ENCODE results near the gene VWCE.

Gene VWCE

DNA sequence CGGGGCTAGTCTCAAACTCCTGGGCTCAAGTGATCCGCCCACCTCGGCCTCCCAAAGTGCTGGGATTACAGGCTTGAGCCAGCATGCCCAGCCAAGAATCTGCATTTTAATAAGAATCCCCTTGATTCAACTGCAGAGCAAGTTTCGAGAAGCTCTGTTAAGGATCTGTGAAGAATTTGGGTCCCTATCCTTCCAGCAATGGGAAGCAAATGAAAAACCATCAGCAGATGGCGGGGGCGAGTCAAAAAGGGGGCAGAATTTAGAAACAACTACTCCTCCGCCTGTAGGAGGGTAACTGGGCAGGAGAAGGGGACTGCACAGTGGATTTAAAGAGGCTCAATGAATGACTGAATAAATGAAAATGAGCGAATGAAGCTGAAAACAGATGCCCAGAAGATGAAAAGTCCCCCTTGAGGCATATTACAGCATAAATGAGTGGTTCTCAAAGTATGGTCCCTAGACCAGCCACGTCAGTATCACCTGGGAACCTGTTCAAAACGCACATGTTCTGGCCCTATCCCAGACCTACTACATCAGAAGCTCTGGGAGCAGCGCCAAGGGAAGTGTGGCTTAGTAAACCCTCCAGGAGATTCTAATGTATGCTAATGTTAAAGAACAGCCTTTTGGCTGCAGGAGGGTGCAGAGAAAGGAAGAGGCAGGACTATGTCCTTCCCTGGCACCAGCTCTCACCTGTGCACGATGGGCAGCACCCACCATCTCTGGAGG lies 15.0 kb downstream of the VWCE start:
- H3K27ac ChIP-seq (ENCODE audit: low read depth, low read length), result no peak overlapping the region
- no peak overlapping the region for H3K9ac ChIP-seq (ENCODE audit: low read length)
- peaks cover 16% of the 10 kb centered on the region; the same call in 1 of the 2 replicates for H3K36me3 ChIP-seq (ENCODE audit: control insufficient read depth, insufficient read depth, low read length)
- H3K4me3 ChIP-seq (ENCODE audit: low read depth, low read length), result no peak overlapping the region
- peaks cover 29% of the 10 kb centered on the region for H3K4me1 ChIP-seq (ENCODE audit: control insufficient read depth, insufficient read depth, low read length)
- H3K27me3 ChIP-seq (ENCODE audit: control insufficient read depth, insufficient read depth, low read length), result no peaks in the 10 kb centered on the region; the same call in 1 of the 2 replicates
- no peaks in the 10 kb centered on the region for H3K9me3 ChIP-seq (ENCODE audit: control insufficient read depth, insufficient read depth, low read depth, low read length)

- Histone ChIP-seq H3K27me3 (ENCODE audit: control insufficient read depth, insufficient read depth, low read length) (no peaks in the 10 kb centered on the region; the same call in 1 of the 2 replicates), H3K36me3 (ENCODE audit: control insufficient read depth, insufficient read depth, low read length) (peaks cover 20% of the 10 kb centered on the region), H3K4me1 (ENCODE audit: control insufficient read depth, insufficient read depth, low read length) (peaks cover 29% of the 10 kb centered on the region), H3K9me3 (ENCODE audit: control insufficient read depth, insufficient read depth, low read depth, low read length) (no peaks in the 10 kb centered on the region), H3K9ac (ENCODE audit: low read length) (peak overlapping the region; percentile 1), H3K4me3 (ENCODE audit: low read depth, low read length) (no peak overlapping the region), H3K27ac (ENCODE audit: low read depth, low read length) (no peak overlapping the region)
These were observed 17.1 kb downstream of the VWCE start for GRCh38 chr11:61278001-61278470.

GRCh38 chr11:61277186-61278000 lies 17.7 kb downstream of the VWCE start:
- Histone ChIP-seq H3K4me1 (ENCODE audit: control insufficient read depth, insufficient read depth, low read length) (peaks cover 28% of the 10 kb centered on the region), H3K36me3 (ENCODE audit: control insufficient read depth, insufficient read depth, low read length) (peaks cover 26% of the 10 kb centered on the region), H3K9ac (ENCODE audit: low read length) (no peak overlapping the region), H3K4me3 (ENCODE audit: low read depth, low read length) (no peak overlapping the region), H3K9me3 (ENCODE audit: control insufficient read depth, insufficient read depth, low read depth, low read length) (no peaks in the 10 kb centered on the region), H3K27me3 (ENCODE audit: control insufficient read depth, insufficient read depth, low read length) (no peaks in the 10 kb centered on the region; the same call in 1 of the 2 replicates), H3K27ac (ENCODE audit: low read depth, low read length) (no peak overlapping the region)

GRCh38 chr11:61275191-61275590 lies 19.9 kb downstream of the VWCE start:
- no peak overlapping the region for H3K4me3 ChIP-seq (ENCODE audit: low read depth, low read length)
- no peak overlapping the region for H3K27ac ChIP-seq (ENCODE audit: low read depth, low read length)
- no peaks in the 10 kb centered on the region for H3K27me3 ChIP-seq (ENCODE audit: control insufficient read depth, insufficient read depth, low read length)
- no peak overlapping the region for H3K9ac ChIP-seq (ENCODE audit: low read length)
- H3K4me1 ChIP-seq (ENCODE audit: control insufficient read depth, insufficient read depth, low read length), result peaks cover 12% of the 10 kb centered on the region
- peaks cover 43% of the 10 kb centered on the region for H3K36me3 ChIP-seq (ENCODE audit: control insufficient read depth, insufficient read depth, low read length)
- H3K9me3 ChIP-seq (ENCODE audit: control insufficient read depth, insufficient read depth, low read depth, low read length), result no peaks in the 10 kb centered on the region

DNA sequence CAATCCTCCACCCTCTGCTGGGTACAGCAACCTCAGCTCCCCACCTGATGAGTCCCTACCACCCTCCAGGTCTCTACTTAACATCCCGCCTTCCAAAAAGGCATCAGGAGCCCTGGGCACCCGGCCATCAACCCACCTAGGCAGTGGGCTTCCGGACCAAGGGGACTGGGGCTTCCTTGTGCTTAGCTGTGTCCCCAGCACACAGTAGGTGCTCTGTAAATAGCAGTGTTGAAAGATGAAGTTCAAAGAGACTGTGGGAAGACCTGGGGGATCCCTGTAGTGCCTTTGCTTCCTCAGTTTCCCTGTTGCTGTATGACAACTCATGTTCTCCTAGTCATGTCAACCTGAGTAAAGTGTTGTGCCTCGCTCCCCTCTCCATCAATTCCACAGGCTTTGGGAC lies 21.0 kb downstream of the VWCE start:
- no peak overlapping the region for H3K4me3 ChIP-seq (ENCODE audit: low read depth, low read length)
- H3K4me1 ChIP-seq (ENCODE audit: control insufficient read depth, insufficient read depth, low read length), result peaks cover 5% of the 10 kb centered on the region; the same call in 1 of the 2 replicates
- H3K27me3 ChIP-seq (ENCODE audit: control insufficient read depth, insufficient read depth, low read length), result no peaks in the 10 kb centered on the region
- no peak overlapping the region for H3K27ac ChIP-seq (ENCODE audit: low read depth, low read length)
- H3K9ac ChIP-seq (ENCODE audit: low read length), result no peak overlapping the region
- peaks cover 45% of the 10 kb centered on the region for H3K36me3 ChIP-seq (ENCODE audit: control insufficient read depth, insufficient read depth, low read length)
- H3K9me3 ChIP-seq (ENCODE audit: control insufficient read depth, insufficient read depth, low read depth, low read length), result no peaks in the 10 kb centered on the region

GRCh38 chr11:61273178-61274078 lies 21.7 kb downstream of the VWCE start:
- Histone ChIP-seq H3K9me3 (ENCODE audit: control insufficient read depth, insufficient read depth, low read depth, low read length) (no peaks in the 10 kb centered on the region), H3K27me3 (ENCODE audit: control insufficient read depth, insufficient read depth, low read length) (no peaks in the 10 kb centered on the region), H3K27ac (ENCODE audit: low read depth, low read length) (no peak overlapping the region), H3K4me3 (ENCODE audit: low read depth, low read length) (no peak overlapping the region), H3K36me3 (ENCODE audit: control insufficient read depth, insufficient read depth, low read length) (peaks cover 45% of the 10 kb centered on the region), H3K4me1 (ENCODE audit: control insufficient read depth, insufficient read depth, low read length) (peaks cover 4% of the 10 kb centered on the region; the same call in 1 of the 2 replicates), H3K9ac (ENCODE audit: low read length) (no peak overlapping the region)

- no peak overlapping the region for H3K9ac ChIP-seq (ENCODE audit: low read length)
- H3K27ac ChIP-seq (ENCODE audit: low read depth, low read length), result no peak overlapping the region
- no peaks in the 10 kb centered on the region for H3K9me3 ChIP-seq (ENCODE audit: control insufficient read depth, insufficient read depth, low read depth, low read length)
- no peaks in the 10 kb centered on the region for H3K27me3 ChIP-seq (ENCODE audit: control insufficient read depth, insufficient read depth, low read length)
- no peak overlapping the region for H3K4me3 ChIP-seq (ENCODE audit: low read depth, low read length)
- peaks cover 42% of the 10 kb centered on the region for H3K36me3 ChIP-seq (ENCODE audit: control insufficient read depth, insufficient read depth, low read length)
- H3K4me1 ChIP-seq (ENCODE audit: control insufficient read depth, insufficient read depth, low read length), result no peaks in the 10 kb centered on the region; the same call in 1 of the 2 replicates
These were observed 22.4 kb downstream of the VWCE start for GRCh38 chr11:61272731-61273130.

GRCh38 chr11:61270354-61271076 lies 24.6 kb downstream of the VWCE start:
- no peak overlapping the region for H3K4me3 ChIP-seq (ENCODE audit: low read depth, low read length)
- H3K4me1 ChIP-seq (ENCODE audit: control insufficient read depth, insufficient read depth, low read length), result no peaks in the 10 kb centered on the region
- H3K9ac ChIP-seq (ENCODE audit: low read length), result no peak overlapping the region
- no peaks in the 10 kb centered on the region for H3K9me3 ChIP-seq (ENCODE audit: control insufficient read depth, insufficient read depth, low read depth, low read length)
- H3K36me3 ChIP-seq (ENCODE audit: control insufficient read depth, insufficient read depth, low read length), result peaks cover 39% of the 10 kb centered on the region
- no peaks in the 10 kb centered on the region for H3K27me3 ChIP-seq (ENCODE audit: control insufficient read depth, insufficient read depth, low read length)
- H3K27ac ChIP-seq (ENCODE audit: low read depth, low read length), result no peak overlapping the region

DNA sequence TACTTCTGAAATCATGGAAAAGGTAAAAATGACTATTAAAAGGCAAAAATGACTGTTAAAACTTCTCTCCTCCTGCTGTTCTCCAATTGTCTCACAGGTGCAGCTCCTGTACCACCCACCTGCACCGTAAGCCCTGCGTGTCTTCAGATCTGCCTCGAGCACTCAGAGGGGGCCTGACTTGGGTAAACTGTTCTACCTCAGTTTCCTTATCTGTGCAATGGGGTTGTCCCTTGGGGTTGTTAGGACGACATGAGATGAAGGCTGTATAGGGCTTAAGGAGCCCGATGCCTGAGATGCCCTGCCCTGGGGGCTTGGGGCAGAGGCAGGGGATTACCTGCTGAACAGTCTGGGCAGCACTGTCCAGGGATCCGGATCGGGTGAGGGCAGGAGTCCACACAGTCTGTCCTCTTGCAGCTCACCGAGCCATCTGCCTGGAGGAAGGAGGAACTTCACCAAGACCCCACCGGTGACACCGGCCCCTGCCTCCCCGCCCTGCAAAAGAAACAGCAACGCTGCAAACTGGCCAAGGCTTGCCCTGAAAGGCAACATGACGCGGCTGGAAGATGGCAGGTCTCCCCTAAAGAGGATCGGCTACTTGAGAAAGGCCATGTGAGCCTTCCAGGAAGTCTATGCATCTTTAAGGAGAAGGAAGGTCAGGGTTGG lies 26.4 kb downstream of the VWCE start:
- no peaks in the 10 kb centered on the region for H3K9me3 ChIP-seq (ENCODE audit: control insufficient read depth, insufficient read depth, low read depth, low read length)
- no peaks in the 10 kb centered on the region for H3K4me1 ChIP-seq (ENCODE audit: control insufficient read depth, insufficient read depth, low read length)
- H3K4me3 ChIP-seq (ENCODE audit: low read depth, low read length), result no peak overlapping the region
- H3K9ac ChIP-seq (ENCODE audit: low read length), result no peak overlapping the region
- no peaks in the 10 kb centered on the region for H3K27me3 ChIP-seq (ENCODE audit: control insufficient read depth, insufficient read depth, low read length)
- H3K36me3 ChIP-seq (ENCODE audit: control insufficient read depth, insufficient read depth, low read length), result peaks cover 40% of the 10 kb centered on the region
- H3K27ac ChIP-seq (ENCODE audit: low read depth, low read length), result no peak overlapping the region

DNA sequence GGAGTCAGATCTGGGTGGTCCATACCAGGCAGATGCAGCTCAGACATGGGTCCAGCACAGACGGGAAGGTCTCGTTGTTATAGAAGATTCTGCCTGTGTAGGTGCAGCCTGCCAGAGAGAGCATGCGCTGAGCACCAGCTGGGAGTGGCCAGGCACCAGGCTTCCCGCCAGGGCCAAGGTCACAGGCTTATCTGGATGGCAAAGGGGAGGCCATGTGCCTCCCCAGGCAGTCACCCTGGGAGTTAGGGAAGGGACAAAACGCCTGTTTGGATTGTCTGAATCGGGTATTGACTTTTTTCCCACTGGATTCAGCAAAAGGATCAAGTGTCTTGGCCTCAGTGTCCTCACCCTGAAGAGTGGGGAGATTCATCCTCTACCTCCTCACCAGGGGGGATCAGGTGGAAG lies 27.7 kb downstream of the VWCE start:
- H3K4me3 ChIP-seq (ENCODE audit: low read depth, low read length), result no peak overlapping the region
- no peak overlapping the region for H3K9ac ChIP-seq (ENCODE audit: low read length)
- H3K27ac ChIP-seq (ENCODE audit: low read depth, low read length), result no peak overlapping the region
- no peaks in the 10 kb centered on the region for H3K27me3 ChIP-seq (ENCODE audit: control insufficient read depth, insufficient read depth, low read length)
- H3K4me1 ChIP-seq (ENCODE audit: control insufficient read depth, insufficient read depth, low read length), result no peaks in the 10 kb centered on the region
- no peaks in the 10 kb centered on the region for H3K9me3 ChIP-seq (ENCODE audit: control insufficient read depth, insufficient read depth, low read depth, low read length)
- peaks cover 35% of the 10 kb centered on the region for H3K36me3 ChIP-seq (ENCODE audit: control insufficient read depth, insufficient read depth, low read length)

All from HUES6 (cell line).